ENCODE results near the gene KRT8. TPM values are rescaled to one million over a fixed set of nuclear protein-coding genes. Genes with fewer than 3 reads are reported as not detected.

KRT8 gene
- total RNA-seq, 2 experiments from 2014 or later, result 0.56 to 1.1 TPM

GRCh38 chr12:52924764-52925716 is 20.2 kb upstream of the KRT8 start:
- H3K4me3 Mint-ChIP-seq, result no peak overlapping the region
- no peaks in the 10 kb centered on the region for H3K27me3 Mint-ChIP-seq
- H3K36me3 Mint-ChIP-seq (ENCODE audit: low read depth), result no peaks in the 10 kb centered on the region
- ChIA-PET POLR2A (no interaction called here), CTCF (interaction anchor here (2.6 kb wide), 1 partner anchor 40 kb away, joined by 10 read pairs; no protein-coding TSS in a partner anchor)
- ATAC-seq (no peak), DNase-seq (no peak)
- H3K27ac Mint-ChIP-seq, result no peak overlapping the region
- no peaks in the 10 kb centered on the region for H3K9me3 Mint-ChIP-seq (ENCODE audit: low read depth)
- intact Hi-C loops (cut with DNase I, micrococcal nuclease), result no loop called here
- no peaks in the 10 kb centered on the region for H3K4me1 Mint-ChIP-seq

GRCh38 chr12:52921488-52922165 is 16.8 kb upstream of the KRT8 start:
- Mint-ChIP-seq H3K36me3 (ENCODE audit: low read depth) (no peaks in the 10 kb centered on the region), H3K4me1 (no peaks in the 10 kb centered on the region), H3K4me3 (no peak overlapping the region), H3K27ac (no peak overlapping the region), H3K27me3 (no peaks in the 10 kb centered on the region), H3K9me3 (ENCODE audit: low read depth) (no peaks in the 10 kb centered on the region)
- ChIA-PET CTCF (interaction anchor here (0.6 to 1.9 kb wide), 5 partner anchors 14 to 384 kb away, joined by 3 to 8 read pairs (median 3); no protein-coding TSS in a partner anchor), POLR2A (no interaction called here)
- no peak for DNase-seq
- intact Hi-C loops (cut with DNase I, micrococcal nuclease), result no loop called here
- ATAC-seq, result no peak

- H3K36me3 Mint-ChIP-seq (ENCODE audit: low read depth), result no peaks in the 10 kb centered on the region
- no peak for DNase-seq
- H3K4me3 Mint-ChIP-seq, result no peak overlapping the region
- H3K27ac Mint-ChIP-seq, result no peak overlapping the region
- CTCF ChIA-PET, result interaction anchor here (0.6 to 1.4 kb wide), 4 partner anchors 36 to 557 kb away, joined by 3 to 4 read pairs (median 3); no protein-coding TSS in a partner anchor
- no peaks in the 10 kb centered on the region for H3K4me1 Mint-ChIP-seq
- no peak for ATAC-seq
- H3K27me3 Mint-ChIP-seq, result no peaks in the 10 kb centered on the region
- H3K9me3 Mint-ChIP-seq (ENCODE audit: low read depth), result no peaks in the 10 kb centered on the region
- intact Hi-C loops (cut with DNase I, micrococcal nuclease), result no loop called here
- POLR2A ChIA-PET, result interaction anchor here (0.5 kb wide), 1 partner anchor 122 kb away, joined by 6 read pairs; no protein-coding TSS in a partner anchor
Measured at GRCh38 chr12:52920937-52921336, 16.1 kb upstream of the KRT8 start.

GRCh38 chr12:52918784-52919183 is 13.9 kb upstream of the KRT8 start:
- ATAC-seq (no peak), DNase-seq (no peak)
- Mint-ChIP-seq H3K4me1 (no peaks in the 10 kb centered on the region), H3K36me3 (ENCODE audit: low read depth) (no peaks in the 10 kb centered on the region), H3K27me3 (peaks cover 2% of the 10 kb centered on the region), H3K9me3 (ENCODE audit: low read depth) (no peaks in the 10 kb centered on the region), H3K27ac (no peak overlapping the region), H3K4me3 (no peak overlapping the region)
- CTCF ChIA-PET, result interaction anchor here (1.3 kb wide), 1 partner anchor 34 kb away, joined by 5 read pairs; no protein-coding TSS in a partner anchor
- intact Hi-C loops (cut with DNase I, micrococcal nuclease), result no loop called here
- POLR2A ChIA-PET, result no interaction called here

- intact Hi-C loops (cut with DNase I, micrococcal nuclease), result no loop called here
- H3K9me3 Mint-ChIP-seq (ENCODE audit: low read depth), result no peaks in the 10 kb centered on the region
- ATAC-seq (no peak), DNase-seq (no peak)
- H3K27me3 Mint-ChIP-seq, result peaks cover 2% of the 10 kb centered on the region
- H3K36me3 Mint-ChIP-seq (ENCODE audit: low read depth), result no peaks in the 10 kb centered on the region
- H3K4me3 Mint-ChIP-seq, result no peak overlapping the region
- no peak overlapping the region for H3K27ac Mint-ChIP-seq
- POLR2A ChIA-PET, result no interaction called here
- CTCF ChIA-PET, result interaction anchor here (1.3 kb wide), 1 partner anchor 34 kb away, joined by 5 read pairs; no protein-coding TSS in a partner anchor
- no peaks in the 10 kb centered on the region for H3K4me1 Mint-ChIP-seq
Measured at GRCh38 chr12:52918351-52918750, 13.5 kb upstream of the KRT8 start.

- no peaks in the 10 kb centered on the region for H3K9me3 Mint-ChIP-seq (ENCODE audit: low read depth)
- H3K4me1 Mint-ChIP-seq, result no peaks in the 10 kb centered on the region
- no peak overlapping the region for H3K4me3 Mint-ChIP-seq
- H3K27ac Mint-ChIP-seq, result no peak overlapping the region
- intact Hi-C loops (cut with DNase I, micrococcal nuclease), result no loop called here
- ChIA-PET POLR2A (no interaction called here), CTCF (interaction anchor here (1.3 to 2.8 kb wide), 2 partner anchors 33 to 63 kb away, joined by 5 to 14 read pairs; no protein-coding TSS in a partner anchor)
- H3K27me3 Mint-ChIP-seq, result peaks cover 2% of the 10 kb centered on the region
- DNase-seq, result no peak
- no peaks in the 10 kb centered on the region for H3K36me3 Mint-ChIP-seq (ENCODE audit: low read depth)
- ATAC-seq, result no peak
Measured at GRCh38 chr12:52917800-52918199, 12.9 kb upstream of the KRT8 start.

GRCh38 chr12:52916216-52916615 is 11.3 kb upstream of the KRT8 start:
- Mint-ChIP-seq H3K36me3 (ENCODE audit: low read depth) (no peaks in the 10 kb centered on the region), H3K9me3 (ENCODE audit: low read depth) (no peaks in the 10 kb centered on the region), H3K4me1 (no peaks in the 10 kb centered on the region), H3K27me3 (peaks cover 2% of the 10 kb centered on the region), H3K4me3 (no peak overlapping the region), H3K27ac (no peak overlapping the region)
- intact Hi-C loops (cut with DNase I, micrococcal nuclease), result no loop called here
- no peak for DNase-seq
- ATAC-seq, result no peak
- CTCF ChIA-PET, result interaction anchor here (0.7 to 2.8 kb wide), 4 partner anchors 31 to 1160 kb away, joined by 3 to 14 read pairs (median 6); no protein-coding TSS in a partner anchor
- POLR2A ChIA-PET, result interaction anchor here (0.6 kb wide), 1 partner anchor 40 kb away, joined by 3 read pairs; no protein-coding TSS in a partner anchor

GRCh38 chr12:52915637-52916036 is 10.8 kb upstream of the KRT8 start:
- ChIA-PET CTCF (interaction anchor here (0.7 to 2.8 kb wide), 4 partner anchors 31 to 1159 kb away, joined by 3 to 14 read pairs (median 6); no protein-coding TSS in a partner anchor), POLR2A (interaction anchor here (0.6 kb wide), 1 partner anchor 41 kb away, joined by 3 read pairs; no protein-coding TSS in a partner anchor)
- Mint-ChIP-seq H3K4me1 (no peaks in the 10 kb centered on the region), H3K27me3 (peaks cover 2% of the 10 kb centered on the region), H3K9me3 (ENCODE audit: low read depth) (no peaks in the 10 kb centered on the region), H3K4me3 (no peak overlapping the region), H3K27ac (no peak overlapping the region), H3K36me3 (ENCODE audit: low read depth) (no peaks in the 10 kb centered on the region)
- no peak for DNase-seq
- intact Hi-C loops (cut with DNase I, micrococcal nuclease), result no loop called here
- ATAC-seq, result no peak

GRCh38 chr12:52914576-52915121 is 9.8 kb upstream of the KRT8 start:
- CTCF ChIA-PET, result interaction anchor here (2.1 to 2.8 kb wide), 2 partner anchors 30 to 66 kb away, joined by 6 to 14 read pairs; no protein-coding TSS in a partner anchor
- POLR2A ChIA-PET, result no interaction called here
- no peak for DNase-seq
- intact Hi-C loops (cut with DNase I, micrococcal nuclease), result no loop called here
- Mint-ChIP-seq H3K4me1 (no peaks in the 10 kb centered on the region), H3K9me3 (ENCODE audit: low read depth) (no peaks in the 10 kb centered on the region), H3K4me3 (no peak overlapping the region), H3K27ac (no peak overlapping the region), H3K27me3 (peaks cover 2% of the 10 kb centered on the region), H3K36me3 (ENCODE audit: low read depth) (no peaks in the 10 kb centered on the region)
- no peak for ATAC-seq

GRCh38 chr12:52913431-52913821 is 8.6 kb upstream of the KRT8 start:
- ATAC-seq, result no peak
- CTCF ChIA-PET, result no interaction called here

GRCh38 chr12:52912711-52913430 is 8.0 kb upstream of the KRT8 start:
- H3K4me1 Mint-ChIP-seq, result no peaks in the 10 kb centered on the region

More at GRCh38 chr12:52913431-52913821, 8.6 kb upstream of the KRT8 start:
- H3K27ac Mint-ChIP-seq, result no peak overlapping the region
- H3K9me3 Mint-ChIP-seq (ENCODE audit: low read depth), result no peaks in the 10 kb centered on the region
- peaks cover 2% of the 10 kb centered on the region for H3K27me3 Mint-ChIP-seq
- DNase-seq, result no peak
- H3K4me3 Mint-ChIP-seq, result no peak overlapping the region
- intact Hi-C loops (cut with DNase I, micrococcal nuclease), result no loop called here
- POLR2A ChIA-PET, result no interaction called here
- no peaks in the 10 kb centered on the region for H3K36me3 Mint-ChIP-seq (ENCODE audit: low read depth)
- no peaks in the 10 kb centered on the region for H3K4me1 Mint-ChIP-seq

More at GRCh38 chr12:52912711-52913430, 8.0 kb upstream of the KRT8 start:
- peaks cover 2% of the 10 kb centered on the region for H3K27me3 Mint-ChIP-seq
- ChIA-PET CTCF (no interaction called here), POLR2A (no interaction called here)
- ATAC-seq (no peak), DNase-seq (no peak)
- H3K36me3 Mint-ChIP-seq (ENCODE audit: low read depth), result no peaks in the 10 kb centered on the region
- H3K9me3 Mint-ChIP-seq (ENCODE audit: low read depth), result no peaks in the 10 kb centered on the region
- H3K4me3 Mint-ChIP-seq, result no peak overlapping the region
- no peak overlapping the region for H3K27ac Mint-ChIP-seq
- intact Hi-C loops (cut with DNase I, micrococcal nuclease), result no loop called here
